ENCODE data around the gene CACNA2D3.

CACNA2D3 gene

GRCh38 chr3:54988838-54989630 is 866.7 kb downstream of the CACNA2D3 start:
- no peak for DNase-seq

GRCh38 chr3:54994111-54994513 is 871.8 kb downstream of the CACNA2D3 start:
- no peak for DNase-seq

GRCh38 chr3:54999159-54999558 is 876.8 kb downstream of the CACNA2D3 start:
- peak; percentile 30 for DNase-seq

GRCh38 chr3:54999811-55000210 is 877.5 kb downstream of the CACNA2D3 start:
- no peak for DNase-seq

DNA sequence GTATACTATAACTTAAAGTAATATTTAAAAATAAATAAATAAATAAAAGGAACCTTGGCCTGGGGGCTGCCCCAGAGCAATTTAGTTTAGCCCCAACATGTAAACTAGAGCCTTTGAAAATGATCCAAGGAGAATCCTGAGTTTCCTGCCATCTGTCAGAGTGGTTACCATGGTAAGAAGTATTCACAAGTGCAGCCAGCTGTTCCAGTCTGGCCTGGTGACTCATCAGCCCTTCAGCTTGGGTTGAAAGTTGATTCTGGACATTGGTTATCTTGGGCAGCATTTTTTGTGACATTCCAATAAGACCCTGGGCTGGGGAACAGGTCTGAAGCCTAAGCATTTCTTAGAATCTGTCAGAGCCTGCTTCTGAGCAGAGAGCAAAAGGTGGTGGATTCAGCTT is 878.2 kb downstream of the CACNA2D3 start:
- DNase-seq, result no peak

- no peak for DNase-seq
These were observed 878.6 kb downstream of the CACNA2D3 start for GRCh38 chr3:55000953-55001352.

DNA sequence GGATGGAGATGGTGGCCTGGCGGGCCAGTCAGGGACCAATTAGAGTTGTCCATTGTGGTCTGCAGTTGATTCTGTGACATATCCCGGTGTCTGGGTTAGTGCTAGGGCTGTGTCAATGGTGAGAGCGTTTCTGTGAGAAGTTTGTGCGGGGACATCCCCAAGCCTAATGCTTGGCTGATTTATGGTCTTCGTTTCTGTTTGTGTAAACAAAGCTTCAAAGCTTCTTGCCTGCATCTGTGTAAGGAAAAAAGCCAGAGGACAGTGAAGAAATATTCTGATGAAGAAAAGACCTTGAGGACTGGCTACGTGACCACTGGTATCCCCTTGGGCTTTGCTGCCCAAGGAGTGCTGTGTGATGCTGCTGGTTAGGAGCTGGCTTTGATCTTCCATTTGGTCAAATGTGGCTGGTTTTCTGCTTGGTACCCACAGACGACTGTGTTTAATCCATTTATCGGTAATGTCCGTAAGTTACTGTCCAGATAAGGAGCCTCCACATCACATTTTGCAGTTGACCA is 880.1 kb downstream of the CACNA2D3 start:
- no peak for DNase-seq

DNA sequence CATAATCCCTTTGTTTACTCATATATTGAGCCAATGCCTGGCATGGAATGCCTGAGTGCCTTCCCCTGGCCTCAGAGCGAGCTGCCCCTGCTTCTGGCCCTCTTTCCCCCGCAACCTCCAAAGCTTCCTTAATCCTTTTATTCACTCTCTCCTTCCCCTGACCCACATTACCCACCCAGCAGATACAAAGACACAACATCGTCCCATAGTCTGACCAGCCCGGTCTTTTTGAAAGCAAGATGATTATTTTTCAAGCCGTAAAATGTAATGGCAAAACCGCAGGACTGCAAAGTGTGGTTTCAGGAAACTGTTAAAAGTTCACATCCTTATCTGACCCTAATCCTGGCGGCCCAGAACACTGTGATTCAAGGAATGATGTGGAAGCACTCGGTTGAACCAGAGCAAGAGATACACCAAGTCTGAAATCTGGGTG is 883.9 kb downstream of the CACNA2D3 start:
- no peak for DNase-seq

DNA sequence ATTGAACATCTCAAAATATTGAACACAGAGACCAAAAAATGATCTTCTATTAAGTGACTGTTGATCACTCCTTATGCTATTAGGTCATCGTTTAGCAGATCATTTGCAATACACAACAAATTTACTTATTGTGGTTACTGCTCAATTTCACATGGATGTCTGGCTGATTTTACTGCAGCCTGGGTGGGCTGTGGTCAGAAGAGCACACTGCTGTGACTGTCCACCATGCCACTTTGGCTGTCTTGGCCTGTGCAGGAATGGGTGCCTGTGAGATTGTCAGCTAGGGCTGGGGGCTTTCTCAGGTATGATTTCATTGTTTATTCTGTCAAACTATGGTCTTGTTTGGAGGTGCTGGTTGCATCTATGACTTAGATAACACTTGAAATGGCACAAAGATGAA is 885.6 kb downstream of the CACNA2D3 start:
- no peak for DNase-seq

DNA sequence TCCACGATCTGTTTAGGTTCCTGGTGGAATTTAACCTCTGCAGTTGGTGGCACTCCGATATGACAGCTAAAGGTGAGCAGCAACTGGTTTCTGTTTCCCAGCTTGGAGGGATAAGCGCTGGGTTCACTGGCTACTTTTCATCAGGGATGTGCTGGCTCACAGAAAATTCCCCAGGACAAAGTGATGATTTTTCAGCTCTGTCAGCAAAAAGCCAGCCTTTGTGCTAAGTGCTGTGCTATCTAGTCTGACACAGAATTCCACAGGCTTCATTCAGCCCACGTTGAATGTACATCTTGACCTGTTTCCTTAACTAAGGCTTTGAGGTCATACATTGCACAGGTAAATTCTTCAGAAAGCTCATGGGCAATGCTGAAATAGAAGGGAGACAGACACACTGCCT is 887.0 kb downstream of the CACNA2D3 start:
- no peak for DNase-seq

DNA sequence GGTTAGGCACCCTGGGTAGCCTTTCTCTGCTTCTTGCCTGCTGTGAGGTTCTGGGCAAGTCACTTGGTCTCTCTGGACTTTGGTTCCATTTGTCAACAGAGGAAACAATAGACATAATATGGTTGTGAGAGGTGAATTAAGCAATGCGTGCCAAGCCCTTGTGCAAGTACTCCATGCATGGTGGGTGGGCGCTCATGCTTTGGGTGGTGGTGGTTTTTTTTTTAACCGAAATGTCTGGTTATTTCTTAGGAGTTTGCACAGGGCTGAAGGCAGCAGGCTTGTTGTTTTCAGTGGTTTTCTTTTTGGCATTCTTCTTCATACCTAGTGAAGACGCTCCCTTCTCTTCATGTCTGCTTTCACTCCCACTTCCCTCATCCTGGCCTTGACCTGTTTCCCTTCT is 889.7 kb downstream of the CACNA2D3 start:
- peak; percentile 22 for DNase-seq

DNA sequence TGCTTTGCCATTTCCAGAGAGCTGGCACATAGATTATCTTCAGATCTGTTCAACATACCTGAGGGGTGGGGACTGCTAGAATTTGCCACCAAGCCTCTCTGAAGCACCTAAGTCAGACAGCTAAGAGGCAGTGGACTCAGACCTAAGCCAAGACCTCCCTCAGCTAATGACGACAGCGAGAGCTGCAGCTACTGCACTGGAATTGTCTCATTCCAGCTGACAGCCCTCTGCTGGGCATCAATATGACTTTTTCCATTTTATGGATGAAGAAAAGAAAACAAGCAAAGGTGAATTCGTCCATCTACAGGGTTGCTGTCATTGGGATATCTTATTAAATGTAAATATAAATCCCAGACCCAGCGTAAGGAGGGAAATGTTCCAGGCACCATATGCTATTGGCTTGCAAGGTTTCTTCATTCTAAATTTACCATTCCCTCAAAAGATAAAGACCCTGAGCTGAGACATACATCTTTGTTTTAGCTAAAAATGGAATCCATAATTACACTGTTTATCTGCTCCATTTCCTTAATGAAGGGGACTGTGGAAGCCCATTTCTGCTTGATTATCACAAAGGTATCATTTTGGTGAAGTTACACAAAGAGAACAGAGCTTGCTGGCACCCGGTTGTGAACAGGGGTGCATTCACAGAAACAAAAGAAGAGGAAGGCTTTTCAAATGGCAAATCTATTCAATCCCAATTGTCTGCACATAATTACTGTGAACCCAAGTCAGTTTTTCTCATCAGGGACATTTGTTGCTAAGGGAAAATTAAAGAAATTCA is 891.0 kb downstream of the CACNA2D3 start:
- DNase-seq, result no peak

DNA sequence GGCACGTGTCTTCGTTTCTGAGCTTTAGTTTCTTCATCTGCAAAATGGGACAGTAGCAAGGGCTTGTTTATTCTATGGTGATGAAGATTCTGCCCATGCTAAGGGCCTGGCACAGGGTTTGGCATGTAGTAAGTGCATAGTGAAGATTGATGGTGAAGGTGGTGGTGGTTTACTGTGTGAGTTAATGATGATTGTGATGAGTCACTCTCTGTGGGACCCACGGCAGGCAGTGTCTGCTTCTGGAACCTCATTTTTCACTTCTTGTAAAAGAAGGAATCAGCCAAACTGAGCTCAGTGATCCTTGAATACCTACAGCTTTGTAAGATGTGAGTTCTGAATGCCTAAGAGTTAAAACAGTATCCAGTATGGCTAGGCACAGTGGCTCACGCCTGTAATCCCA is 891.7 kb downstream of the CACNA2D3 start:
- no peak for DNase-seq

GRCh38 chr3:55014906-55015305 is 892.6 kb downstream of the CACNA2D3 start:
- no peak for DNase-seq

DNA sequence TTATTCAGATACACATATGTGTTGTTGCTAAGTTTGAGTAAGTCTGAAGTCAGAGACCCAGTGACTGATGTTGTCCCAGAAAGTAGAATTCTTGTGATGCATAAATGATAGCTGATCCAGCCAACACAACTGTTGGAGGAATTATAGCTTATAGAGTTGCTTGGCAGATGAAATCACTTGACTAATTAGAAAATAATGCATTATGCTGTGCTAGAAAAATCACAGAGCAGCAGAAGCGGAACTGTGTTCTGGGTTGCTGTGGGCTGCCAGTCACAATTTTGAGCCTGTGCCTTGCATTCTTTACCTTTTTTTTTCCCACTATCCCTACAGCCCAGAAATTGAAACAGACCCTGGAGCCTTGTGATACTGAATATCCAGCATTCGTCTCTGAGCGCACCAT is 895.5 kb downstream of the CACNA2D3 start:
- no peak for DNase-seq

- no peak for DNase-seq
These were observed 908.6 kb downstream of the CACNA2D3 start for GRCh38 chr3:55030938-55031337.

- no peak for DNase-seq
These were observed 914.7 kb downstream of the CACNA2D3 start for GRCh38 chr3:55036883-55037577.

DNA sequence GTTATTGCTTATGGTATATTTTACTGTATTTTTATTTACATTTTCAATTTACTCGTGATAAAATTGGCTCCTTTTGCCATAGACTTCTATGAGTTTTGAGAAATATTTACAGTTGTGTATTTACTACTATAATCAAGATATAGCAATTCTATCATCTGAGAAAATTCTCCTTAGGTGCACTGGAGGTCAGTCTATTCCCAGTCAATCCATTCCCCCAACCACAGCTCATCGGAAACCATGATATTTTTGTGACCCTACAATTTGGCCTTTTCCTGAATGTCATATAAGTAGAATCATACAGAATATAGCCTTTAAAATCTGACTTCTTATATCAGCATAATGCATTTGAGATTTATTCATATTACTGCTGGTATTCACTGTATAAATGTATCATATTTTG is 920.2 kb downstream of the CACNA2D3 start:
- DNase-seq, result no peak

DNA sequence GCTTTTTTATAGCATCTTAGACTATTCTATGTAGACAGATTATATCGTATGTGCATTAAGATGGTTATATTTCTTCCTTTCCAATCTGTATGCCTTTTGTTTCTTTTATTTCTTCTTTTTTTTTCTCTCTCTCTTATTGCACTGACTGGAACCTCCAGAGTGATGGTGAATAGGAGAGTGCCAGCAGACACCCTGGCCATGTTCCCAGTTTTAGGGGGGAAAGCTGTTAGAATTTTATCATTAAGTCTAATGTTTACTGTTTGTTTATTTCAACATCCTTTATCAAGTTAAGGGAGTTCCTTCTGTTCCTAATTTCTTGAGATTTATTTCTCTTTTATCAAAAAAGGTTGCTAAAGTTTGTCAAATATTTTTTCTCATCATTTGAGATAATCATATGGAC is 922.1 kb downstream of the CACNA2D3 start:
- DNase-seq, result no peak

GRCh38 chr3:55059027-55059629 is 936.8 kb downstream of the CACNA2D3 start:
- no peak for DNase-seq

- DNase-seq, result no peak
These were observed 938.8 kb downstream of the CACNA2D3 start for GRCh38 chr3:55060896-55061719.

DNA sequence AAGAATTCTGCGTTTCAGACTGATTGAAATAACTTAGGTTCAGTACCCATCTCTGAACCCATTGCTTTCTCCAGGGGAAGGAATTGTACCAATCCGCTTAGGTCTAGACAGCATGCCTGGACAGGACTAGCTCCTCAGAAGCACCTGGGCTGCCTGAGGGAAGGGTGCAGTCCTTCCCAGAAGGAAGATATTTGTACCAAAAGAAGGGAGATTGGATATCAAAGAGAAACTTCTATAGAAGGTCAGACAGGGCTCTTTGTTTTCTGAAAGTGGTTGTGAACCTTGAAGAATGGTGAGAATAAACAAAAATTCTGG is 939.3 kb downstream of the CACNA2D3 start:
- no peak for DNase-seq

All from SIG-M5 (cell line).